ENCODE measurements around the gene WNT7A.

DNA sequence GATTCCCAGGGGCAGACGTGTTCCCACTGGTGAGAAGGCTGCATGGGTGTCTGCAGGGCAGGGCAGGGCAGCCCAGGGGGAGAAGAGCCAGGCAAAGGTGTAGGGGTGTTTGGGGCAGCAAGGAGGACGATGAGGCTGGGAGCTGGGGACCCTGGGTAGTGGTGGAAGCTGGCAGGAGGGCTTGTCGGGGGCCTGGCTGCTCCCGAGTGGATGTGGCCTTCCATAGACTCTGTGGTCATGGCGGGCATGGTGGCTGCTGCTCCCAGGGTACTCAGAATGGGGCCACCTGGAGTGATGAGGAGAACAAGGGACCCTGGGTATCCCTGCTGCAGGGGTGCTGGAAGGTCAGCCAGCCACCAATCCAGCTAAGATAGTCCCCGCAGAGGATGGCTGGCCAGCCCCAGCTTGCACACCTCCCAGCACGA, 107.5 kb downstream of the WNT7A start:
- TF ChIP-seq, protein P1, sequence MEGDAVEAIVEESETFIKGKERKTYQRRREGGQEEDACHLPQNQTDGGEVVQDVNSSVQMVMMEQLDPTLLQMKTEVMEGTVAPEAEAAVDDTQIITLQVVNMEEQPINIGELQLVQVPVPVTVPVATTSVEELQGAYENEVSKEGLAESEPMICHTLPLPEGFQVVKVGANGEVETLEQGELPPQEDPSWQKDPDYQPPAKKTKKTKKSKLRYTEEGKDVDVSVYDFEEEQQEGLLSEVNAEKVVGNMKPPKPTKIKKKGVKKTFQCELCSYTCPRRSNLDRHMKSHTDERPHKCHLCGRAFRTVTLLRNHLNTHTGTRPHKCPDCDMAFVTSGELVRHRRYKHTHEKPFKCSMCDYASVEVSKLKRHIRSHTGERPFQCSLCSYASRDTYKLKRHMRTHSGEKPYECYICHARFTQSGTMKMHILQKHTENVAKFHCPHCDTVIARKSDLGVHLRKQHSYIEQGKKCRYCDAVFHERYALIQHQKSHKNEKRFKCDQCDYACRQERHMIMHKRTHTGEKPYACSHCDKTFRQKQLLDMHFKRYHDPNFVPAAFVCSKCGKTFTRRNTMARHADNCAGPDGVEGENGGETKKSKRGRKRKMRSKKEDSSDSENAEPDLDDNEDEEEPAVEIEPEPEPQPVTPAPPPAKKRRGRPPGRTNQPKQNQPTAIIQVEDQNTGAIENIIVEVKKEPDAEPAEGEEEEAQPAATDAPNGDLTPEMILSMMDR (IDR thresholded peaks at IDR 0.05 in 2 of 3, conservative IDR thresholded peaks at IDR 0.05 in 1 of 3; ENCODE audit: borderline replicate concordance in 1 of 3, insufficient read depth in 1 of 3, low read depth in 2 of 3, low read length in 2 of 3), result no peak
- no peak for TF ChIP-seq EZH2 (IDR thresholded peaks at IDR 0.05)
- TF ChIP-seq SIN3A (IDR thresholded peaks at IDR 0.05; ENCODE audit: low read depth), result no peak
